NCI-H1417 treated with DMSO at 0.1 percent for 48 hours (cell line): ENCODE data around the gene GJA10.

Source experiments
- DNase-seq: peaks from one replicate; lab custom pipeline; 2025; lab: John Stamatoyannopoulos, UW

GJA10 gene

DNA sequence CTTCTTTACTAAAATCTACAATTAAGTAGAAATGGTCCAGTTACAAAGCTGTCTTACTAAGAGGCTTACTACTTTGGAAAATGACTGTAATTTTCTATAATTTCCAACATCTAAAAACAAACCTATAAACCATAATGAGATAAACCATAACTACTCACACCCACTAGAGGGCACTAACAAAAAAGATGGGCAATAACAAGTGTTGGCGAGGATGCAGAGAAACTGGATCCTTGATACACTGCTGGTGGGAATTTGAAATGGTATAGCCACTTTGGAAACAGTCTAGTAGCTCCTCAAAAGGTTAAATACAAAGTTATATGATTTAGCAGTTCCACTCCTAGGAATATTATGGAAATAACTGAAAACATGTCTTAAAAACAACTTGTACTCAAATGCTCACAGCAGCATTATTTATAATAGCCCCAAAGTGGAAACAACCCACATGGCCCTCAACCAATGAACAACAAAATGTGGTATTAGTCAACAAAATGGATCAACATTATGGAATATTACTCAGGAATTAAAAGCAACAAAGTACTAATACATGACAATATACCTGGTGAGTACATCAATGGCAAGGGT is 50.6 kb downstream of the GJA10 start:
- DNase-seq, result no peak
